ENCODE results near the gene IFI44. TPM values are rescaled to one million over a fixed set of nuclear protein-coding genes. Genes with fewer than 3 reads are reported as not detected.

Gene IFI44
- polyA plus RNA-seq, 1 of the 3 experiments (the other 2 are of a cell fraction), result 6.5 TPM

DNA sequence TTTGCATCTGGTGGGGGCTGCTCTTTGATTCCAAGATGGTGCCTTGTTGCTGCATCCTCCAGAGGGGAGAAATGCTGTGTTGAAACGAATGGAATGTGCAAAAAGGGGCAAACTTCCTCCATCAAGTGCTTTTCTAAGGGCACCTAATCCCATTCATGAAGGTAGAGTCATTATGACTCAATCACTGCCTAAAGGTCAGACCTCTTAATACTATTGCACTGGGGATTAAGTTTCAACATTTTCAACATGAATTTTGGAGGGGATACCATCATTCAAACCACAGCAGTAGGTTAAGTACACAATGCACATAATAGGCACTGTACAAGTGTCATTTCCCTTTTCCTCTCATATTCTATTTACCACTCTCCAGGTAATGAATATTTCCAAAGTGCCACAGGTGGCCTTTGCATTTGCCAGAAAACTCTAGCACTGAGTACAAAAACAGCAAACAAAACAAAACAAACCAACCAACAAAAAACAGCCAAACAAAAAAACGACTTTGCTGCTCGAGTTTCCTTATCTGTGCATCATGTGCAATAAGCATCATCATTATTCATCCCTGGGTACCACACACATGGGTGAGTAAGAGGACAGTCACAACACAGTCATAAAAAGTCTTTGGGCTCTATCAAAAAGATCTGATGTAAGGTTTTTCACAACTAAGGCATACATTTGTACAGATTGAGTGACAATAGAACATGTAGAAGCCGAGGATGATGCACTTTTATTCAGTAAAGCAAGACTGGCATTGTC lies 42.5 kb downstream of the IFI44 start (continued):
- TF ChIP-seq, protein P1, sequence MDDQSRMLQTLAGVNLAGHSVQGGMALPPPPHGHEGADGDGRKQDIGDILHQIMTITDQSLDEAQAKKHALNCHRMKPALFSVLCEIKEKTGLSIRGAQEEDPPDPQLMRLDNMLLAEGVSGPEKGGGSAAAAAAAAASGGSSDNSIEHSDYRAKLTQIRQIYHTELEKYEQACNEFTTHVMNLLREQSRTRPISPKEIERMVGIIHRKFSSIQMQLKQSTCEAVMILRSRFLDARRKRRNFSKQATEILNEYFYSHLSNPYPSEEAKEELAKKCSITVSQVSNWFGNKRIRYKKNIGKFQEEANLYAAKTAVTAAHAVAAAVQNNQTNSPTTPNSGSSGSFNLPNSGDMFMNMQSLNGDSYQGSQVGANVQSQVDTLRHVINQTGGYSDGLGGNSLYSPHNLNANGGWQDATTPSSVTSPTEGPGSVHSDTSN (IDR thresholded peaks at IDR 0.05), result peak; percentile 90
- TF ChIP-seq, protein P2, sequence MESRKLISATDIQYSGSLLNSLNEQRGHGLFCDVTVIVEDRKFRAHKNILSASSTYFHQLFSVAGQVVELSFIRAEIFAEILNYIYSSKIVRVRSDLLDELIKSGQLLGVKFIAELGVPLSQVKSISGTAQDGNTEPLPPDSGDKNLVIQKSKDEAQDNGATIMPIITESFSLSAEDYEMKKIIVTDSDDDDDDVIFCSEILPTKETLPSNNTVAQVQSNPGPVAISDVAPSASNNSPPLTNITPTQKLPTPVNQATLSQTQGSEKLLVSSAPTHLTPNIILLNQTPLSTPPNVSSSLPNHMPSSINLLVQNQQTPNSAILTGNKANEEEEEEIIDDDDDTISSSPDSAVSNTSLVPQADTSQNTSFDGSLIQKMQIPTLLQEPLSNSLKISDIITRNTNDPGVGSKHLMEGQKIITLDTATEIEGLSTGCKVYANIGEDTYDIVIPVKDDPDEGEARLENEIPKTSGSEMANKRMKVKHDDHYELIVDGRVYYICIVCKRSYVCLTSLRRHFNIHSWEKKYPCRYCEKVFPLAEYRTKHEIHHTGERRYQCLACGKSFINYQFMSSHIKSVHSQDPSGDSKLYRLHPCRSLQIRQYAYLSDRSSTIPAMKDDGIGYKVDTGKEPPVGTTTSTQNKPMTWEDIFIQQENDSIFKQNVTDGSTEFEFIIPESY (IDR thresholded peaks at IDR 0.05; ENCODE audit: borderline replicate concordance, low read depth), result peak; percentile 53; the same call in 1 of the 2 replicates
- TF ChIP-seq, protein P3, sequence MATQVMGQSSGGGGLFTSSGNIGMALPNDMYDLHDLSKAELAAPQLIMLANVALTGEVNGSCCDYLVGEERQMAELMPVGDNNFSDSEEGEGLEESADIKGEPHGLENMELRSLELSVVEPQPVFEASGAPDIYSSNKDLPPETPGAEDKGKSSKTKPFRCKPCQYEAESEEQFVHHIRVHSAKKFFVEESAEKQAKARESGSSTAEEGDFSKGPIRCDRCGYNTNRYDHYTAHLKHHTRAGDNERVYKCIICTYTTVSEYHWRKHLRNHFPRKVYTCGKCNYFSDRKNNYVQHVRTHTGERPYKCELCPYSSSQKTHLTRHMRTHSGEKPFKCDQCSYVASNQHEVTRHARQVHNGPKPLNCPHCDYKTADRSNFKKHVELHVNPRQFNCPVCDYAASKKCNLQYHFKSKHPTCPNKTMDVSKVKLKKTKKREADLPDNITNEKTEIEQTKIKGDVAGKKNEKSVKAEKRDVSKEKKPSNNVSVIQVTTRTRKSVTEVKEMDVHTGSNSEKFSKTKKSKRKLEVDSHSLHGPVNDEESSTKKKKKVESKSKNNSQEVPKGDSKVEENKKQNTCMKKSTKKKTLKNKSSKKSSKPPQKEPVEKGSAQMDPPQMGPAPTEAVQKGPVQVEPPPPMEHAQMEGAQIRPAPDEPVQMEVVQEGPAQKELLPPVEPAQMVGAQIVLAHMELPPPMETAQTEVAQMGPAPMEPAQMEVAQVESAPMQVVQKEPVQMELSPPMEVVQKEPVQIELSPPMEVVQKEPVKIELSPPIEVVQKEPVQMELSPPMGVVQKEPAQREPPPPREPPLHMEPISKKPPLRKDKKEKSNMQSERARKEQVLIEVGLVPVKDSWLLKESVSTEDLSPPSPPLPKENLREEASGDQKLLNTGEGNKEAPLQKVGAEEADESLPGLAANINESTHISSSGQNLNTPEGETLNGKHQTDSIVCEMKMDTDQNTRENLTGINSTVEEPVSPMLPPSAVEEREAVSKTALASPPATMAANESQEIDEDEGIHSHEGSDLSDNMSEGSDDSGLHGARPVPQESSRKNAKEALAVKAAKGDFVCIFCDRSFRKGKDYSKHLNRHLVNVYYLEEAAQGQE (IDR thresholded peaks at IDR 0.05; ENCODE audit: low read depth, low read length), result no peak
- TF ChIP-seq FOSL2 (IDR thresholded peaks at IDR 0.05; ENCODE audit: borderline replicate concordance, low read depth), result peak; percentile 93
- TF ChIP-seq RXRA (IDR thresholded peaks at IDR 0.05; ENCODE audit: borderline replicate concordance, low read depth), result peak; percentile 45; the same call in 1 of the 2 replicates
- peak; percentile 30; the same call in 1 of the 2 replicates for TF ChIP-seq YY1 (IDR thresholded peaks at IDR 0.05; ENCODE audit: low read depth)

DNA sequence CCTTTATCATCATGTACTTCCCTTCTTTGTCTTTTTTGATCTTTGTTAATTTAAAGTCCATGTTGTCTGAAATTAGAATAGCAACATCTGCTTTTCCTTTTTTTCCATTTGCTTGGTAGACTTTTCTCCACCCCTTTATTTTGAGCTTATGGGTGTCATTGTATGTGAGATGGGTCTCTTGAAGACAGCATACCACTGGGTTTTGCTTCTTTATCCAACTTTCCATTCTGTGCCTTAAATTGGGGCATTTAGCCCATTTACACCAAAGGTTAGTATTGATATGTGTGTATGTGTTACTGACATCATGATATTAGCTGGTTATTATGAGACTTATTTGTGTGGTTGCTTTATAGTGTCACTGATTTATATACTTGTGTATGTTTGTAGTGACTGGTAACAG lies 50.2 kb downstream of the IFI44 start:
- H2AFZ ChIP-seq (ENCODE audit: low read depth), result no peak overlapping the region
- POLR2A ChIA-PET, result no interaction called here
- no peaks in the 10 kb centered on the region for H3K4me1 ChIP-seq (ENCODE audit: control insufficient read depth in 1 of 2, insufficient read depth in 2 of 2, low read depth in 1 of 2, low read length in 1 of 2)
- no peak for TF ChIP-seq SIN3A (IDR thresholded peaks at IDR 0.05; ENCODE audit: borderline replicate concordance, low read depth, low read length)
- no peak for TF ChIP-seq TAF1 (IDR thresholded peaks at IDR 0.05; ENCODE audit: borderline replicate concordance, low read depth, low read length)
- TF ChIP-seq POLR2AphosphoS5 (IDR thresholded peaks at IDR 0.05; ENCODE audit: low read depth, low read length), result no peak
- TF ChIP-seq RCOR1 (IDR thresholded peaks at IDR 0.05; ENCODE audit: low read length), result no peak
- TF ChIP-seq, protein P1 (IDR thresholded peaks at IDR 0.05), result no peak
- TF ChIP-seq RFX5 (IDR thresholded peaks at IDR 0.05; ENCODE audit: low read length), result no peak
- TF ChIP-seq, protein P4, sequence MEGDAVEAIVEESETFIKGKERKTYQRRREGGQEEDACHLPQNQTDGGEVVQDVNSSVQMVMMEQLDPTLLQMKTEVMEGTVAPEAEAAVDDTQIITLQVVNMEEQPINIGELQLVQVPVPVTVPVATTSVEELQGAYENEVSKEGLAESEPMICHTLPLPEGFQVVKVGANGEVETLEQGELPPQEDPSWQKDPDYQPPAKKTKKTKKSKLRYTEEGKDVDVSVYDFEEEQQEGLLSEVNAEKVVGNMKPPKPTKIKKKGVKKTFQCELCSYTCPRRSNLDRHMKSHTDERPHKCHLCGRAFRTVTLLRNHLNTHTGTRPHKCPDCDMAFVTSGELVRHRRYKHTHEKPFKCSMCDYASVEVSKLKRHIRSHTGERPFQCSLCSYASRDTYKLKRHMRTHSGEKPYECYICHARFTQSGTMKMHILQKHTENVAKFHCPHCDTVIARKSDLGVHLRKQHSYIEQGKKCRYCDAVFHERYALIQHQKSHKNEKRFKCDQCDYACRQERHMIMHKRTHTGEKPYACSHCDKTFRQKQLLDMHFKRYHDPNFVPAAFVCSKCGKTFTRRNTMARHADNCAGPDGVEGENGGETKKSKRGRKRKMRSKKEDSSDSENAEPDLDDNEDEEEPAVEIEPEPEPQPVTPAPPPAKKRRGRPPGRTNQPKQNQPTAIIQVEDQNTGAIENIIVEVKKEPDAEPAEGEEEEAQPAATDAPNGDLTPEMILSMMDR (IDR thresholded peaks at IDR 0.05), result no peak
- TF ChIP-seq CHD2 (IDR thresholded peaks at IDR 0.05; ENCODE audit: low read length, partially characterized antibody), result no peak
- TF ChIP-seq ELF1 (IDR thresholded peaks at IDR 0.05), result no peak
- no peak for TF ChIP-seq EP300 (IDR thresholded peaks at IDR 0.05; ENCODE audit: borderline replicate concordance in 1 of 2, low read depth in 1 of 2, low read length in 1 of 2)
- H3K9ac ChIP-seq, result no peak overlapping the region
- no peaks in the 10 kb centered on the region for H3K9me2 ChIP-seq
- peaks cover 11% of the 10 kb centered on the region; the same call in 1 of the 2 replicates for H3K9me3 ChIP-seq
- CTCF ChIA-PET, result interaction anchor here (1.0 to 1.1 kb wide), 2 partner anchors 11 to 24 kb away, joined by 3 read pairs; no protein-coding TSS in a partner anchor
- no peaks in the 10 kb centered on the region for H4K20me1 ChIP-seq (ENCODE audit: insufficient read depth)
- H3K27ac ChIP-seq (ENCODE audit: low read depth in 2 of 2, low read length in 1 of 2), result no peak overlapping the region
- no peaks in the 10 kb centered on the region for H3K27me3 ChIP-seq (ENCODE audit: insufficient read depth)
- H3K36me3 ChIP-seq (replicated peaks in 1 of 2; ENCODE audit: control insufficient read depth in 1 of 2, insufficient read depth in 2 of 2, low read length in 1 of 2), result peaks cover 0 to 6% of the 10 kb centered on the region in 2 experiments
- H3K4me2 ChIP-seq, result no peak overlapping the region
- no peaks in the 10 kb centered on the region for H3K79me2 ChIP-seq (ENCODE audit: insufficient read depth)
- DNase-seq, result no peak
- H3K4me3 ChIP-seq (ENCODE audit: low read depth in 2 of 2, low read length in 1 of 2), result no peak overlapping the region
- peaks cover 3% of the 10 kb centered on the region for H3F3A ChIP-seq (replicated peaks; ENCODE audit: insufficient read depth)
